Mesodermal cell (in vitro differentiated cells): ENCODE results near the gene ATXN1.
"Not testable (repeated sequence)": the region's sequence is repeated elsewhere in the genome, so short reads cannot be mapped to it uniquely, and the experiment has no call there.

ENCODE experiments used
- H3K27ac ChIP-seq: 2 replicates; pipeline ENCODE4 v1.7.0; 2013; ENCODE audit warnings: mild to moderate bottlenecking, low read depth, low read length, moderate library complexity; ENCODE audit not compliant: severe bottlenecking
- H3K36me3 ChIP-seq: 2 replicates; pipeline ENCODE4 v1.7.1; 2013; ENCODE audit warnings: mild to moderate bottlenecking, low read length, moderate library complexity; ENCODE audit not compliant: control insufficient read depth, insufficient read depth
- H3K4me1 ChIP-seq: one replicate; pipeline ENCODE4 v1.7.1; 2013; ENCODE audit warnings: mild to moderate bottlenecking, low read length; ENCODE audit not compliant: insufficient read depth, control insufficient read depth, poor library complexity, severe bottlenecking
- H3K4me3 ChIP-seq: 2 replicates; pipeline ENCODE4 v1.7.0; 2013; ENCODE audit warnings: low read length, control low read depth, mild to moderate bottlenecking; ENCODE audit not compliant: insufficient read depth, poor library complexity, severe bottlenecking; ENCODE audit errors: extremely low read depth
- H3K9me3 ChIP-seq: 2 replicates; pipeline ENCODE4 v1.7.1; 2013; ENCODE audit warnings: mild to moderate bottlenecking, low read length, moderate library complexity; ENCODE audit not compliant: control insufficient read depth
- WGBS, 2 experiments: methylation state at CpG; one replicate each; pipeline ENCODE4 v1.1.5; 2013; ENCODE audit warnings: missing lambda C conversion rate in 2 of 2; ENCODE audit not compliant: insufficient coverage in 2 of 2; 5-methylcytosine and 5-hydroxymethylcytosine counted together

Gene ATXN1

DNA sequence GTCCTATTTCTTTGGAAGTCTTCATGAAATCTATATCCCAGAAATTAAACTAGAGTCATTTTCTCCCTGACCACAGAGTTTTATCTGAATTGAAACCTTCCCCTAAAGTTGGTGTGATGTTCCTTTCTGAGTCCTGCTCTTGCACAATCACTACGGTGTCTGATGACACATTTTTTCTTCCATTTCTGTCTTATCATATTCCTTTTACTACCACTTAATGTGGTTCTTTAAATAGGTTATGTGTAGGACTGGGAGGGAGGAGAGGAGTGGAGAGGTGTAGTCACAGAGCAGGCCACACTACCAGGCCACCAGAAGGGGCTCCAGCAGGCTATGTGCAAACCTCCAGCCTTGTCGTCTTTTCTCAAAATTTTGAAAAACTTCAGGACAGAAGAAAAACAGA is 39.7 kb upstream of the ATXN1 start:
- H3K9me3 ChIP-seq: no peaks in the 10 kb centered on the region
- WGBS, 2 experiments: 78 to 100% methylated on average over 1 of the region's 2 CpGs
- H3K36me3 ChIP-seq: no peaks in the 10 kb centered on the region

DNA sequence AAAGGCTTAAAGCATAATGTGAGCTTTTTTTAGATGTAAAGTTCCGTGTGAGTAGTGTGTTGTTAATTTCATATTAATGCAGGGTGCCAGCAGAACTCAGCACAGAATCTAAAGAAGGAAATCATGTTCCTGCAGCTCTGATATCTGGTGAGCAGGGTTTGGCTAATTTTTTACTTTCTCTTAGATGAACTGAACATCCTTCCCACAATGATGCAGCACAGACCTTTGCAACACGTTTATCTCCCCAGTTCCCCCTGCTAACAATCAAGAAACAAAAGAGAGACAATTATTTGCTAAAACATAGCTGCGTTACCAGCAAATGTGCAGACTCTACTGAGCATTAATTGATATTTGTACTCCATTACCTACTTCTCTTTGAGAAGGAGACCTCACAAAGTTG is 39.1 kb upstream of the ATXN1 start:
- no peak overlapping the region for H3K27ac ChIP-seq
- 77 to 94% methylated on average over 2 to 3 of the region's 3 CpGs for WGBS, 2 experiments
- no peak overlapping the region for H3K4me3 ChIP-seq
- H3K9me3 ChIP-seq: no peaks in the 10 kb centered on the region
- H3K36me3 ChIP-seq: no peaks in the 10 kb centered on the region
- H3K4me1 ChIP-seq: peaks cover 3% of the 10 kb centered on the region

More for the DNA sequence above, 39.7 kb upstream of the ATXN1 start:
- Histone ChIP-seq H3K27ac (no peak overlapping the region), H3K4me3 (no peak overlapping the region), H3K4me1 (peaks cover 3% of the 10 kb centered on the region)

DNA sequence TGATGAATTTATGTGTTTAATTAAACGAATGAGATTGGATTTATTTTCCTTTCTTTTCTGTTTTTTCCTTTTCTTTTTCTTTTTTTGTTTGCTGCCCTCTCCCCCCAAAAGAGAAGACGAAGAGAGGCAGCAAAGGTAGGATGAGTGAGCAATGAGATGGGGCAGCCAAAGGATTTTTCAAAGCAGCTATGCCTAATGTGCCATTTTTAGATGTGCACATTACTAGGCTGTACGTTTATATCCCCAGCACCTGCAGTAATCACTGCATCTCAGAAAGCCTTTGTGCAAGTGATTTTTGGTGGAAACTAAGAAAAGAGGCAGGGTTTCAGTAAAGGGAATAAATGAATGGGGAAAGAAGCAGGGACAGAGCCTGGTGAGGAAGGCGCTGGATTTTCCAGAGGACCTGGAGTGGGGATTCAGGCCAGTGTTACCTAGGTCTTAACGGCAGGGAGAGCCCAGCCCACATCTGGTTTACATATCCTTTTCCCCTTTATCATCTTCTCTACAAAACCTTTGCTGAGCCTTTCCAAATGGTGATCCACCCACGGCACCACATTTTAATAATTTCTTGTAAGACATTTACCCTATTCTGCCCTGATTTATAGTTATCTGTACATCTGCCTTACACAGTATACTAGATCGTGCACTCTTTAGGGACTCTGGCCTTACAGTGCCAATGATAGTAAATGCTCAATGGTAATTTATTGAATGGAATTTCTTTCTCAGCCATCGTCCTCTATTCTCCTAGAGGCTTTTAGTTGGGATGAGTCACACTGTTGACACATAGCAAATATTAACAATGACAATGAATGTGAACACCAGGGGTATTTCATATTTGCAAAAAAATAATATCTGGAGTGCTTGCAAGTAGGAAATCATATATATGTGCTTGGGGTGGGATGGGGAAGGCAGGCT is 38.3 kb upstream of the ATXN1 start:
- Histone ChIP-seq H3K36me3 (no peaks in the 10 kb centered on the region), H3K27ac (no peak overlapping the region), H3K4me3 (no peak overlapping the region), H3K4me1 (peaks cover 3% of the 10 kb centered on the region), H3K9me3 (no peaks in the 10 kb centered on the region)
- WGBS, 2 experiments: 80 to 89% methylated on average over 2 of the region's 8 CpGs

DNA sequence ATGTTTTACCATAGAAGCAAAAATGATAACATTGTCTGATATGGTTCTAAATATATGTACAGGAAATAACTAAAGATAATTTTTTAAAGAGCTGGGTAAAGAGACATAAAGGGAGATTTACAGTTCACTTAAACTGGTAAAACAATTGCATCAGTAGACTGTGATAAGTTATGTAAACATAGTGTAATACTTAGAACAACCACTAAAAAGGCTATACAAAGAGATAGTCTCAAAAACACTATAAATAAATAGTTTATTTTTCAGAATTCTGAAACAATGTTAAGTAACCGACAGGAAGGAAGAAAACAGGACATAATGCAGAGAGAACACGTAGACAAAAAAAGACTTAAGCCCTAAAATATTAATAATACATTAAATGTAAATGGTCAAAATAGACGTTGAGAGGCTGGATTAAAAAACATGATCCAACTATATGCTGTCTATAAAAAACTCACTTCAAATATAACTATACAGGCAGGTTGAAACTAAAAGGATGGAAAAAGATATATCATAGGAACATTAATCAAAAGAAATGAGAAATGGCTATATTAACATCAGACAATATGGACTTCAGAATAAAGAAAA is 32.7 kb upstream of the ATXN1 start:
- Histone ChIP-seq H3K4me3 (no peak overlapping the region), H3K27ac (no peak overlapping the region), H3K9me3 (no peaks in the 10 kb centered on the region), H3K36me3 (no peaks in the 10 kb centered on the region), H3K4me1 (no peaks in the 10 kb centered on the region)
- no CpG with 5 or more reads among the region's 3 CpGs for WGBS, 2 experiments

DNA sequence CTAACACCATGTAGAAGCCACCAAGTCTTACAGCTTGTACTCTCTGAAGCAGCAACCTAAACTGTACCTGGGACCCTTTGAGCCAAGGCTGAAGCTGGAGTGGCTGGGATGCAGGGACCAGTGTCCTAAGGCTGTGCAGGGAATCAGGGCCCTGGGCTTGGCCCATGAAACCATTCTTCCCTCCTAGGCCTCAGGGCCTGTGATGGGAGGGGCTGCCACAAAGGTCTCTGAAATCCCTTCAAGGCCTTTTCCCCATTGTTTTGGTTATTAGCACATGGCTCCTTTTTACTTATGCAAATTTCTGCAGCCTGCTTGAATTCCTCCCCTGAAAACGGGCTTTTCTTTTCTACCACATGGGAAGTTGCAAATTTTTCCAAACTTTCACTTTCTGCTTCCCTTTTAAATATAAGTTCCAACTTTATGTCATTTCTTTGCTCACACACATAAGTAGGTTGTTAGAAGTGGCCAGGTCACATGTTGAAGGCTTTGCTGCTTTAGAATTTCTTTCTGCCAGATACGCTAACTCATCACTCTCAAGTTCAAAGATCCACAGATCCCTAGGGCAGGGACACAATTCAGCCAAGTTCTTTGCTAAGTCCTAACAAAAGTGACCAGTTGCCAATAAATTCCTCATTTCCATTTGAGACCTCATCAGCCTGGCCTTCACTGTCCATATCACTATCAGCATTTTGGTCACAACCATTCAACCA is 28.2 kb upstream of the ATXN1 start:
- Histone ChIP-seq H3K27ac (no peak overlapping the region), H3K4me1 (no peaks in the 10 kb centered on the region), H3K4me3 (no peak overlapping the region), H3K36me3 (no peaks in the 10 kb centered on the region), H3K9me3 (no peaks in the 10 kb centered on the region)
- WGBS, 2 experiments: 100% methylated on average over 1 to 2 of the region's 2 CpGs

DNA sequence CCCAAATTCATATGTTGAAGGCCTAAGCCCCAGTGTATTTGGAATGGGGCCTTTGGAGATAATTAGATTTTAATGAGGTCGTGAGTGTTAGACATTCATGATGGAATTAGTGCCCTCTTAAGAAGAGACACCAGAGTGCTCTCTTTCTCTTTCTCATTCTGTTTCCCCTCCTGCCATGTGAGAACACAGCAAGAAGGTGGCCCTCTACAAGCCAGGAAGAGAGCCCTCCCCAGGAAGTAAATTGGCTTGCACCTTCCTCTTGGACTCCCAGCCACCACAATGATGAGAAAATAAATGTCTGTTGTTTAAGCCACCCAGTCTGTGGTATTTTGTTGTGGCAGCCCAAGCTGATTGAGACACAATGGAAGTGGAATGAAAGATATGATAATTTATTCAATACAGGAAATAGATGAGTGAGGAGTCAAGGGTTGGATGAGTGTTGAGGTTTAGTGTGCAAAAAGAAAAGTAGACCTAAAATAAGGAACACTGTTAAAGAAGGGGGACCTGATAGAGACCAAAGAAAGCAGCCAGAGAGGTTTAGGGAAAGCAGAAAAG is 25.9 kb upstream of the ATXN1 start:
- no CpG with 5 or more reads among the region's 1 CpG for WGBS, 2 experiments
- Histone ChIP-seq H3K36me3 (no peaks in the 10 kb centered on the region), H3K4me1 (no peaks in the 10 kb centered on the region), H3K4me3 (no peak overlapping the region), H3K9me3 (no peaks in the 10 kb centered on the region), H3K27ac (no peak overlapping the region)

DNA sequence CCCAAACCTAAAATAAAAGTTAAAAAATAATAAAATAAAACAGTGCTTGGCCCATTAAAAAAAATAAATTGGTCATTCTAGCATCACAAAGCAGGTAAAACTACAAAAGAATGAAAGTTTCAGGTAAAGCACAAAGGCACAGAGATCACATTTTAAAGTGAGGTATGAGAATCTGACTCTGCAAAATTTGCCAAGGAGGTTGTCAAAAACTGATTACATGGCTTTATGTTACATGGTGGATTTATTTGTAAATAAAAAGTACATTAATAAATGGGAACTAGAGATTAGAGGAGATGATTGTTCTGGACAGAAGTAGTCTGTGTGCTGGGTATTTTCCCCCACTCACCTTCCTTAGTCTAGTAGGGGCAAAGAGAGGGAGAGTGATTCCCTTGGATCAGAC is 24.2 kb upstream of the ATXN1 start:
- H3K9me3 ChIP-seq: no peaks in the 10 kb centered on the region
- no peaks in the 10 kb centered on the region for H3K36me3 ChIP-seq
- no peaks in the 10 kb centered on the region for H3K4me1 ChIP-seq
- H3K27ac ChIP-seq: no peak overlapping the region
- no peak overlapping the region for H3K4me3 ChIP-seq

DNA sequence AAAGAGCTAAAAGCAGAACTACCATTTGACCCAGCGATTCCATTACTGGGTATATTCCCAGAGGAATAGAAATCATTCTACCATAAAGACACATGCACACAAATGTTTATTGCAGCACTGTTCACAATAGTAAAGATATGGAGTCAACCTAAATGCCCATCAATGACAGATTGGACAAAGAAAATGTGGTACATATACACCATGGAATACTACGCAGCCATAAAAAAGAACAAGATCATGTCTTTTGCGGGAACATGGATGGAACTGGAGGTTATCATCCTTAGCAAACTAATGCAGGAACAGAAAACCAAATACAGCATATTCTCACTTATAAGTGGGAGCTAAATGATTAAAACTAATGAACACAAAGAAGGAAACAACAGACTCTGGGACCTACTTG is 23.7 kb upstream of the ATXN1 start:
- not testable (repeated sequence) for H3K4me3 ChIP-seq, H3K4me1 ChIP-seq, H3K36me3 ChIP-seq, H3K9me3 ChIP-seq, H3K27ac ChIP-seq
- WGBS, 2 experiments: 83 to 100% methylated on average over 1 of the region's 3 CpGs

DNA sequence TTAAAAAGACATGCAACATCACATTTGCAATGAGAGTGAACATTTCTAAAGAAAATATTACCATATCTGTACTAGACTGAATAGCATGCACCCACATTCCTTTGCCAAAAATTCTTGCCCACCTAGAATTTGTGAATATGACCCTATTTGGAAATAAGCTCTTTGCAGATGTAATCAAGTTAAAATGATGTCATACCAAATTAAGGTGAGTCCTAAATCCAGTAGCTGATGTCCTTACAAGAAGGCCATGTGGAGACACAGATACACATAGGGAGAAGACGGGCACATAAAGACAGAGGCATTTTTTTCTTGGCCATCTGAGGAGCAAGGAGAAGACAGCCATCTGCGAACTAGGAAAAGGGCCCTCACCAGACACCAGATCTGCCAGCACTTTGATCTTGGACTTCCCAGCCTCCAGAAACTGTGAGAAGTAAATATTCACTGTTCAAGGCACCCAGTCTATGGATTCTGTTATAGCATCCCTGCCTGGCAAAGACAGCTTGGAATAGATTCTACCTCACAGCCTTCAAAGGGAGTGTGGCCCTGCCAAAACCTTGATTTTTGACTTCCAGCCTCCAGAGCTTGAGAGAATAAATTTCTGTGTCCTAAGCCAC is 22.8 kb upstream of the ATXN1 start:
- H3K4me1 ChIP-seq: no peaks in the 10 kb centered on the region
- H3K36me3 ChIP-seq: no peaks in the 10 kb centered on the region
- no peak overlapping the region for H3K4me3 ChIP-seq
- H3K27ac ChIP-seq: no peak overlapping the region
- no peaks in the 10 kb centered on the region for H3K9me3 ChIP-seq
- WGBS, 2 experiments: 89 to 97% methylated on average over 2 of the region's 2 CpGs

DNA sequence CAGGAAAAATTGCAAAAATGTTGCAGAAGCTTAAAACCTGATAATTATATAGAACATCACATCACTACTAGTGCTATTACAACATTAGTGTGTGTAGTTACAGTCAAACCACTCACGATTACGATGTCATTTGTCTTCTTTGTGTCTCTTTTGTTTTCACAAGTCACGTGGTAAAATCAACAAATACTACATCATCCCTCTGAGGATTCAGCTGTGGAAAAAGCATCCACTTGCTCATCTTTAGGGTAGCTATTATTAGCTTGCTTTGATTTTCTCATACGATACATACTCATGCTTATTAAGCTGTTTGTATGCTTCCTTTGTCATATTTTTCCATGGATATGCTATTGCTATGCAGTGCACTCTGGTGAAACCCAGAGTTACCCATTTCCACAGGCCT is 22.2 kb upstream of the ATXN1 start:
- Histone ChIP-seq H3K9me3 (no peaks in the 10 kb centered on the region), H3K4me1 (no peaks in the 10 kb centered on the region), H3K27ac (no peak overlapping the region), H3K36me3 (no peaks in the 10 kb centered on the region), H3K4me3 (no peak overlapping the region)
- WGBS, 2 experiments: 92% methylated on average over 2 of the region's 4 CpGs; no CpG with 5 or more reads in 1 of the 2 experiments
